ENCODE measurements around the gene ZC2HC1C.

DNA sequence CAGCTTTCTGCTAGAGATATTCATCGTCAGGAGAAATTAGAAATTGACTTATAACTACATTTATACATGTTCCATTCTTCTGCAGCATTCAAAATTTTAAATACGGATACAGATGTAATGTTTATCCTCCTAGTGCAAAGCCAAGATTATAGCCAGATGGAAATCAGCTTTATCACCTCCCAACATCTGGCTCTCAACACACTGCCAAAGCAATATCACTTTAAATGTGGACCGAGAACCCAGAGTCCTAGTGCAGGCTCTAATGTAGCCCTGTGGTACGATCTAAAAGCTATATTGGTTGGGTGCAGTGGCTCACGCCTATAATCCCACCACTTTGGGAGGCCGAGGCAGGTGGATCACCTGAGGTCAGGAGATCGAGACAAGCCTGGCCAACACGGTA, 24.7 kb upstream of the ZC2HC1C start:
- TF ChIP-seq POLR2A (IDR thresholded peaks at IDR 0.05), result no peak
- TF ChIP-seq, protein P1, sequence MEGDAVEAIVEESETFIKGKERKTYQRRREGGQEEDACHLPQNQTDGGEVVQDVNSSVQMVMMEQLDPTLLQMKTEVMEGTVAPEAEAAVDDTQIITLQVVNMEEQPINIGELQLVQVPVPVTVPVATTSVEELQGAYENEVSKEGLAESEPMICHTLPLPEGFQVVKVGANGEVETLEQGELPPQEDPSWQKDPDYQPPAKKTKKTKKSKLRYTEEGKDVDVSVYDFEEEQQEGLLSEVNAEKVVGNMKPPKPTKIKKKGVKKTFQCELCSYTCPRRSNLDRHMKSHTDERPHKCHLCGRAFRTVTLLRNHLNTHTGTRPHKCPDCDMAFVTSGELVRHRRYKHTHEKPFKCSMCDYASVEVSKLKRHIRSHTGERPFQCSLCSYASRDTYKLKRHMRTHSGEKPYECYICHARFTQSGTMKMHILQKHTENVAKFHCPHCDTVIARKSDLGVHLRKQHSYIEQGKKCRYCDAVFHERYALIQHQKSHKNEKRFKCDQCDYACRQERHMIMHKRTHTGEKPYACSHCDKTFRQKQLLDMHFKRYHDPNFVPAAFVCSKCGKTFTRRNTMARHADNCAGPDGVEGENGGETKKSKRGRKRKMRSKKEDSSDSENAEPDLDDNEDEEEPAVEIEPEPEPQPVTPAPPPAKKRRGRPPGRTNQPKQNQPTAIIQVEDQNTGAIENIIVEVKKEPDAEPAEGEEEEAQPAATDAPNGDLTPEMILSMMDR (IDR thresholded peaks at IDR 0.05 in 4 of 5, conservative IDR thresholded peaks at IDR 0.05 in 1 of 5), result no peak
